ENCODE data around the gene PANK1.
"Not testable (repeated sequence)": the region's sequence is repeated elsewhere in the genome, so short reads cannot be mapped to it uniquely, and the experiment has no call there.

The PANK1 gene

DNA sequence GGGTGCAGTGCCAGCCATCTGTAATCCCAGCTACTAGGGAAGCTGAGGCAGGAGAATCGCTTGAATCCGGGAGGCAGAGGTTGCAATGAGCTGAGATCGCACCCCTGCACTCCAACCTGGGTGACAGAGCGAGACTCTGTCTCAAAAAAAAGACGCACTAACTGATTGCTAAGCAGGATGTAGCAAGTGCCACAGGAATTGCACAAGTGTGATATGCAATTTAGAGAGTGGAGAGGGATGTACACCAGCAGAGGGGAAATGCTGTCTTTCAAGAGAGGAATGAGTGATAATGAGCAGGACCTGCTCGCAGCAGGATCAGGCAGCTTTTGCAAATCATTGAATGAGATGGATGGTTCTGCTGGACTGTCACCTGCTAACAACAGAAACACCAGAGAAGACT lies 96.4 kb downstream of the PANK1 start:
- Histone ChIP-seq H3K9me2 (ENCODE audit: low read depth, low read length) (no peaks in the 10 kb centered on the region), H2AFZ (ENCODE audit: low read length) (no peak overlapping the region), H3K79me2 (ENCODE audit: insufficient read depth, low read length) (no peaks in the 10 kb centered on the region), H3K9ac (ENCODE audit: low read length) (no peak overlapping the region), H3K27ac (ENCODE audit: low read depth, low read length, poor library complexity, severe bottlenecking) (no peak overlapping the region), H3K9me3 (ENCODE audit: low read length) (no peaks in the 10 kb centered on the region), H3K4me2 (ENCODE audit: low read length) (no peak overlapping the region), H3K36me3 (ENCODE audit: insufficient read depth, low read length) (no peaks in the 10 kb centered on the region), H4K20me1 (ENCODE audit: insufficient read depth, low read length) (no peaks in the 10 kb centered on the region), H3K4me1 (ENCODE audit: insufficient read depth, low read length, severe bottlenecking) (no peaks in the 10 kb centered on the region), H3F3A (ENCODE audit: insufficient read depth, low read length) (no peaks in the 10 kb centered on the region), H3K27me3 (ENCODE audit: insufficient read depth, low read length) (no peaks in the 10 kb centered on the region), H3K4me3 (ENCODE audit: low read depth, low read length, poor library complexity, severe bottlenecking) (no peak overlapping the region)
- TF ChIP-seq EZH2 (IDR thresholded peaks at IDR 0.05; ENCODE audit: borderline replicate concordance, low read length) = no peak
- TF ChIP-seq, protein P1, sequence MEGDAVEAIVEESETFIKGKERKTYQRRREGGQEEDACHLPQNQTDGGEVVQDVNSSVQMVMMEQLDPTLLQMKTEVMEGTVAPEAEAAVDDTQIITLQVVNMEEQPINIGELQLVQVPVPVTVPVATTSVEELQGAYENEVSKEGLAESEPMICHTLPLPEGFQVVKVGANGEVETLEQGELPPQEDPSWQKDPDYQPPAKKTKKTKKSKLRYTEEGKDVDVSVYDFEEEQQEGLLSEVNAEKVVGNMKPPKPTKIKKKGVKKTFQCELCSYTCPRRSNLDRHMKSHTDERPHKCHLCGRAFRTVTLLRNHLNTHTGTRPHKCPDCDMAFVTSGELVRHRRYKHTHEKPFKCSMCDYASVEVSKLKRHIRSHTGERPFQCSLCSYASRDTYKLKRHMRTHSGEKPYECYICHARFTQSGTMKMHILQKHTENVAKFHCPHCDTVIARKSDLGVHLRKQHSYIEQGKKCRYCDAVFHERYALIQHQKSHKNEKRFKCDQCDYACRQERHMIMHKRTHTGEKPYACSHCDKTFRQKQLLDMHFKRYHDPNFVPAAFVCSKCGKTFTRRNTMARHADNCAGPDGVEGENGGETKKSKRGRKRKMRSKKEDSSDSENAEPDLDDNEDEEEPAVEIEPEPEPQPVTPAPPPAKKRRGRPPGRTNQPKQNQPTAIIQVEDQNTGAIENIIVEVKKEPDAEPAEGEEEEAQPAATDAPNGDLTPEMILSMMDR (IDR thresholded peaks at IDR 0.05; ENCODE audit: low read length) = no peak

DNA sequence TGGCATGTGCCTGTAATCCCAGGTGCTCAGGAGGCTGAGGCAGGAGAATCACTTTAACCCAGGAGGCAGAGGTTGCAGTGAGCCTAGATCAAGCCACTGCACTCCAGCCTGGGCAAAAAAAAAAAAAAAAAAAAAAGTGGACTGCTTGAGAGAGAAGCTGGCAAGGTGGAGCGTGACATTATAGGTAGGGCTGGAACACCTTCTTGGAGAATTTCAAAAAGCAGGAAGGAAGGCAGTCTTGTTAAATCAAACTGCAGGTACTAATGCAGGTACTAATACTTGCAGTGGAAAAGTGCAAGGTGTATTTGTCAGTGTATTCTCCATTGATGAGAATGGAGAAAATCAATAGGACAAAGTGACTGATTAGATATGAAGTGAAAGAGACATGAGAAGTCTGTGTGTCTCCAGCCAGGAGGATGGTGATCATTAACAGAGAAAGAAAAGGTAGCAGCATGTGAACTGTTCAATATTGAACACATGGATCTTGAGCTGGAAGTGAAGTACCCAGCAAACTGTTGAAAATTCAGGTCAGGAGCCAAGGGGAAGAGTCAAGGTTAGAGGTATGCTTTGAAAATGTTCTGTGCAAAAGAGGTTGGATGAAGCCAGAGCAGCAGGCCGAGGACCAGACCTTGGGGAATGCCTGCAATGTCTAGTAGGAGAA lies 97.1 kb downstream of the PANK1 start:
- Histone ChIP-seq H3K36me3 (ENCODE audit: insufficient read depth, low read length) (no peaks in the 10 kb centered on the region), H3K4me1 (ENCODE audit: insufficient read depth, low read length, severe bottlenecking) (no peaks in the 10 kb centered on the region), H3F3A (ENCODE audit: insufficient read depth, low read length) (no peaks in the 10 kb centered on the region), H3K79me2 (ENCODE audit: insufficient read depth, low read length) (no peaks in the 10 kb centered on the region), H3K9me2 (ENCODE audit: low read depth, low read length) (no peaks in the 10 kb centered on the region), H3K4me2 (ENCODE audit: low read length) (no peak overlapping the region), H2AFZ (ENCODE audit: low read length) (no peak overlapping the region), H3K9ac (ENCODE audit: low read length) (no peak overlapping the region), H3K4me3 (ENCODE audit: low read depth, low read length, poor library complexity, severe bottlenecking) (no peak overlapping the region), H3K27me3 (ENCODE audit: insufficient read depth, low read length) (no peaks in the 10 kb centered on the region), H3K27ac (ENCODE audit: low read depth, low read length, poor library complexity, severe bottlenecking) (no peak overlapping the region), H3K9me3 (ENCODE audit: low read length) (no peaks in the 10 kb centered on the region), H4K20me1 (ENCODE audit: insufficient read depth, low read length) (no peaks in the 10 kb centered on the region)
- TF ChIP-seq EZH2 (IDR thresholded peaks at IDR 0.05; ENCODE audit: borderline replicate concordance, low read length) = no peak
- TF ChIP-seq, protein P1 (IDR thresholded peaks at IDR 0.05; ENCODE audit: low read length) = no peak

DNA sequence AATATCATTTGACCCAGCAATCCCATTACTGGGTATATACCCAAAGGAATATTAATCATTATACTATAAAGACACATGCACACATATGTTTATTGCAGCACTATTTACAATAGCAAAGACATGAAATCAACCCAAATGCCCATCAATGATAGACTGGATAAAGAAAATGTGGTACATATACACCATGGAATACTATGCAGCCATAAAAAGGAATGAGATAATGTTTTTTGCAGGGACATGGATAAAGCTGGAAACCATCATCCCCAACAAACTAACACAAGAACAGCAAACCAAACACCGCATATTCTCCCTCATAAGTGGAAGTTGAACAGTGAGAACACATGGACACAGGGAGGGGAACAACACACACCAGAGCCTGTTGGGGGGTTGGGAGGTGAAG lies 98.4 kb downstream of the PANK1 start:
- not testable (repeated sequence) for H3K9ac ChIP-seq (ENCODE audit: low read length); H3K4me3 ChIP-seq (ENCODE audit: low read depth, low read length, poor library complexity, severe bottlenecking)

DNA sequence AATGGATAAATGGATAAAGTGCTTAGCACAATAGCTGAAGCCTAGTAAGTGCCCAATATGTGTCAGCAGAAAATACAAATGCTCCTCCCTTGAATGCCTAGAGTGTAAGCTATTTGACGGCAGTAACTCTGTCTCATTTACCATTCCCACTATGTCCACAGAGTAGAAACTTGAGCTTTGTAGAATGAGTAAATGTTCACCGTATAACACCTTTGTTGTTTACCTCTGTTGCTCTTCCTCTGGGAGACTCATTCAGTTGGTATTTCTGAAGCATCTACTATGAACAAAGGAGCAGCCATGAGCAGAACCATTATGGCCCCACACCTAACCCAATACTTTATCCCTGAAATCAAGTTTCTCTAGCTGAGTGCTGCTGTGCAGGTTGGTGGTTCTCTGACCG lies 101.2 kb downstream of the PANK1 start:
- Histone ChIP-seq H3K9ac (ENCODE audit: low read length) (no peak overlapping the region), H3F3A (ENCODE audit: insufficient read depth, low read length) (no peaks in the 10 kb centered on the region), H3K4me1 (ENCODE audit: insufficient read depth, low read length, severe bottlenecking) (no peaks in the 10 kb centered on the region), H3K9me3 (ENCODE audit: low read length) (no peaks in the 10 kb centered on the region), H3K9me2 (ENCODE audit: low read depth, low read length) (no peaks in the 10 kb centered on the region), H2AFZ (ENCODE audit: low read length) (no peak overlapping the region), H3K27me3 (ENCODE audit: insufficient read depth, low read length) (no peaks in the 10 kb centered on the region), H3K4me3 (ENCODE audit: low read depth, low read length, poor library complexity, severe bottlenecking) (no peak overlapping the region), H3K4me2 (ENCODE audit: low read length) (no peak overlapping the region), H3K27ac (ENCODE audit: low read depth, low read length, poor library complexity, severe bottlenecking) (no peak overlapping the region), H3K36me3 (ENCODE audit: insufficient read depth, low read length) (no peaks in the 10 kb centered on the region), H4K20me1 (ENCODE audit: insufficient read depth, low read length) (no peaks in the 10 kb centered on the region), H3K79me2 (ENCODE audit: insufficient read depth, low read length) (no peaks in the 10 kb centered on the region)
- no peak for TF ChIP-seq EZH2 (IDR thresholded peaks at IDR 0.05; ENCODE audit: borderline replicate concordance, low read length)
- TF ChIP-seq, protein P1 (IDR thresholded peaks at IDR 0.05; ENCODE audit: low read length) = no peak

More for the DNA sequence above, 98.4 kb downstream of the PANK1 start:
- H3K4me1 ChIP-seq (ENCODE audit: insufficient read depth, low read length, severe bottlenecking); H3K4me2 ChIP-seq (ENCODE audit: low read length); H3K27me3 ChIP-seq (ENCODE audit: insufficient read depth, low read length); H3K27ac ChIP-seq (ENCODE audit: low read depth, low read length, poor library complexity, severe bottlenecking); H3K36me3 ChIP-seq (ENCODE audit: insufficient read depth, low read length); H3K9me2 ChIP-seq (ENCODE audit: low read depth, low read length); H3K79me2 ChIP-seq (ENCODE audit: insufficient read depth, low read length); H2AFZ ChIP-seq (ENCODE audit: low read length); H3K9me3 ChIP-seq (ENCODE audit: low read length); H4K20me1 ChIP-seq (ENCODE audit: insufficient read depth, low read length); H3F3A ChIP-seq (ENCODE audit: insufficient read depth, low read length): not testable (repeated sequence)

Data from OCI-LY1 (cell line).